Measurements from ENCODE around the gene ID1.

GRCh38 chr20:31564284-31564683, 40.8 kb upstream of the ID1 start:
- TF ChIP-seq POLR2A (IDR thresholded peaks at IDR 0.05): no peak
- no peak for TF ChIP-seq CTCF (IDR thresholded peaks at IDR 0.05 in 8 of 11, conservative IDR thresholded peaks at IDR 0.05 in 3 of 11)
- TF ChIP-seq POLR2AphosphoS5 (IDR thresholded peaks at IDR 0.05): no peak
